Measurements from ENCODE around the gene UBR3. TPM values are rescaled to one million over a fixed set of nuclear protein-coding genes. Genes with fewer than 3 reads are reported as not detected.

Gene UBR3
- total and polyA plus RNA-seq, 10 donors: 7.2 to 119 (median 54.3) TPM

DNA sequence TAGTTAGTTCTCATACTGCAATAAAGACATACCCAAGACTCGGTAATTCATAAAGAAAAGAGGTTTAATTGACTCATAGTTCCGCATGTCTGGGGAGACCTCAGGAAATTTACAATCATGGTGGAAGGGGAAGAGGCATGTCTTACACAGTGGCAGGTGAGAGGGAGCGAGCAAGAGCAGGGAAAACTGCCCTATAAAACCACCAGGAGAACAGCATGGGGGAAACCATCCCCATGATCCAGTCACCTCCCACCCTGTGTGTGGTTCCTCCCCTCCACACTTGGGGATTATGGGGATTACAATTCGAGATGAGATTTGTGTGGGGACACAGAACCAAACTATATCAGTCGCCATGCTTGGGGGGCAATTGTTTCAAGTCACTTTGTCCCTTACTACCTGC, 29.7 kb upstream of the UBR3 start:
- Histone ChIP-seq H3K36me3 (peaks cover 0 to 19% (median 10%) of the 10 kb centered on the region in 6 donors), H3K4me1 (peaks cover 6 to 42% (median 29%) of the 10 kb centered on the region in 6 donors), H3K4me3 (no peak overlapping the region), H3K27ac (no peak overlapping the region), H3K9me3 (no peaks in the 10 kb centered on the region), H3K27me3 (replicated peaks in 1 of 7) (no peaks in the 10 kb centered on the region)
- DNase-seq: no peak
- WGBS, 5 donors: 86 to 98% (median 94%) methylated on average over 5 of the region's 5 CpGs
- no peak for TF ChIP-seq POLR2AphosphoS5 (IDR thresholded peaks at IDR 0.05)
- TF ChIP-seq POLR2A (IDR thresholded peaks at IDR 0.05): no peak
- TF ChIP-seq, protein P1, sequence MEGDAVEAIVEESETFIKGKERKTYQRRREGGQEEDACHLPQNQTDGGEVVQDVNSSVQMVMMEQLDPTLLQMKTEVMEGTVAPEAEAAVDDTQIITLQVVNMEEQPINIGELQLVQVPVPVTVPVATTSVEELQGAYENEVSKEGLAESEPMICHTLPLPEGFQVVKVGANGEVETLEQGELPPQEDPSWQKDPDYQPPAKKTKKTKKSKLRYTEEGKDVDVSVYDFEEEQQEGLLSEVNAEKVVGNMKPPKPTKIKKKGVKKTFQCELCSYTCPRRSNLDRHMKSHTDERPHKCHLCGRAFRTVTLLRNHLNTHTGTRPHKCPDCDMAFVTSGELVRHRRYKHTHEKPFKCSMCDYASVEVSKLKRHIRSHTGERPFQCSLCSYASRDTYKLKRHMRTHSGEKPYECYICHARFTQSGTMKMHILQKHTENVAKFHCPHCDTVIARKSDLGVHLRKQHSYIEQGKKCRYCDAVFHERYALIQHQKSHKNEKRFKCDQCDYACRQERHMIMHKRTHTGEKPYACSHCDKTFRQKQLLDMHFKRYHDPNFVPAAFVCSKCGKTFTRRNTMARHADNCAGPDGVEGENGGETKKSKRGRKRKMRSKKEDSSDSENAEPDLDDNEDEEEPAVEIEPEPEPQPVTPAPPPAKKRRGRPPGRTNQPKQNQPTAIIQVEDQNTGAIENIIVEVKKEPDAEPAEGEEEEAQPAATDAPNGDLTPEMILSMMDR (IDR thresholded peaks at IDR 0.05 in 8 of 11, conservative IDR thresholded peaks at IDR 0.05 in 3 of 11): no peak
- intact Hi-C loops (cut with DNase I; ENCODE audit: low total_unique reads): no loop called here

DNA sequence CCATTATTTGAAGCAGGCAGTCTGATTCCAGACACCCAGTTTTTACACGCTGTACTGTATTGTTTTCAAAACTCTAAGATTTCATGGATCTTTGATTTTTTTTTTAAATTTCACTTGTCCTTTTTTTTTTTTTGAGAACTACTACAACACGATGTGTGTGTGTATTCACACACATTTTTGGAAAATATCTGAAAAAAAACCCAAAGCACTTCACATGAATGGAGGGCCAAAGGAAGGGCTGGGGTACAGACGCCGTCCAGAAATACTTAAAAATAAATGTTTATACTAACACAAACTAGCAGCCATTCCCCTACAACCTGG, 28.9 kb upstream of the UBR3 start:
- H3K27ac ChIP-seq: peak overlapping the region; percentile 45 to 93 (median 90)
- H3K4me3 ChIP-seq: peak overlapping the region; percentile 62 to 90 (median 74)
- intact Hi-C loops (cut with DNase I; ENCODE audit: low total_unique reads): no loop called here
- H3K4me1 ChIP-seq: peaks cover 6 to 50% (median 34%) of the 10 kb centered on the region in 6 donors
- H3K9me3 ChIP-seq: no peaks in the 10 kb centered on the region
- 6 to 14% (median 10%) methylated on average over 4 of the region's 4 CpGs for WGBS, 5 donors
- TF ChIP-seq, protein P1 (IDR thresholded peaks at IDR 0.05 in 8 of 11, conservative IDR thresholded peaks at IDR 0.05 in 3 of 11): no peak
- TF ChIP-seq POLR2A (IDR thresholded peaks at IDR 0.05) (no peak), POLR2AphosphoS5 (IDR thresholded peaks at IDR 0.05) (no peak)
- peaks cover 0 to 27% (median 13%) of the 10 kb centered on the region in 6 donors for H3K36me3 ChIP-seq
- DNase-seq: no peak
- H3K27me3 ChIP-seq (replicated peaks in 1 of 7): no peaks in the 10 kb centered on the region

DNA sequence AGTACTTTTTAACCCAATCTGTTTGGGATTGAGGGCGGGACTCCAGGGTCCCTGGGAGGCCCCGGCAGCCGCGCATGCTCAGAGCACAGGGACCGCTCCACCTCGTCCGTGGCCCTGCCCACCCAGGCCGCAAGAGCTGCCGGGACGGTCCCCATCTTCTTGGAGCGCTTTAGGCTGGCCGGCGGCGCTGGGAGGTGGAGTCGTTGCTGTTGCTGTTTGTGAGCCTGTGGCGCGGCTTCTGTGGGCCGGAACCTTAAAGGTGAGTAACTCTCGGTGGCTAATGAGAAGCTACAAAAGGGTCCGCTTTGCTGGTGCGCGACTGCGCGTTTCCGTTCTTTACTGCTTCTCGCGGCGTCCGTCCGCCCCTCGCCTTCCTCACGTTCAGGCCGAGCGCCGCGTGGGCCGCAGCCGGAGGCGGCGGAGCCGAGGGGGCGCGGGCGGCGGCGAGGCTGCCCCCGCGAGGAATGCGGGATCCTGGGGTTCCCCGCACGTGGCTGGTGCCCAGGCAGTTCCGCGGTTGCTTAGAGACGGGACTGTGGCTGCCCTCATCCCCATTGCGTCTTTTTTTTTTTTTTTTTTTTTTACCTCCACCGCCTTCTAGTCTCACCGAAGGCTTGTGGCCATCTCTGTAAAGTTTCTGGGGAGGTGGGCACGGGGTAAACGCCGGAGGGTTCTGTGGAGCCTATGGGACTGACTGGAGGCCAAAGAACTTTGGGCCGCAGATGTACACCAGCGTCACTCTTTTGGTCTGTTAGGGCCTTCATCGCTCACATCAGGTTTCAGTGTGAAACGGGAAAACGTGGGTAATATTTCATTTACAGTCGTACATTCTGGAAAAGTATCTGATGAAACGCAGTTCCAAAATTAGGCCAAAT, 28.3 kb upstream of the UBR3 start, which contains the start of gene SSB:
SSB (plus strand) TSS at position 154 of the 875 bp plus-strand sequence. CDS start 2,090 bp downstream, outside the sequence.
- Histone ChIP-seq H3K9me3 (no peaks in the 10 kb centered on the region), H3K36me3 (peaks cover 0 to 33% (median 18%) of the 10 kb centered on the region in 6 donors), H3K27ac (peak within 1 kb of the TSS; percentile 45 to 93 (median 90)), H3K27me3 (replicated peaks in 1 of 7) (no peaks in the 10 kb centered on the region), H3K4me1 (peaks cover 6 to 56% (median 39%) of the 10 kb centered on the region in 6 donors), H3K4me3 (peak within 1 kb of the TSS; percentile 62 to 90 (median 74))
- peak; percentile 98 for DNase-seq
- TF ChIP-seq, protein P1 (IDR thresholded peaks at IDR 0.05 in 8 of 11, conservative IDR thresholded peaks at IDR 0.05 in 3 of 11): no peak
- peak; percentile 15 to 69 (median 34) for TF ChIP-seq POLR2A (IDR thresholded peaks at IDR 0.05)
- TF ChIP-seq POLR2AphosphoS5 (IDR thresholded peaks at IDR 0.05): peak; percentile 93 to 95 (median 94)
- WGBS, 5 donors: 0 to 1% (median 0%) methylated on average over 45 to 67 of the region's 67 CpGs
- intact Hi-C loops (cut with DNase I; ENCODE audit: low total_unique reads): no loop called here

DNA sequence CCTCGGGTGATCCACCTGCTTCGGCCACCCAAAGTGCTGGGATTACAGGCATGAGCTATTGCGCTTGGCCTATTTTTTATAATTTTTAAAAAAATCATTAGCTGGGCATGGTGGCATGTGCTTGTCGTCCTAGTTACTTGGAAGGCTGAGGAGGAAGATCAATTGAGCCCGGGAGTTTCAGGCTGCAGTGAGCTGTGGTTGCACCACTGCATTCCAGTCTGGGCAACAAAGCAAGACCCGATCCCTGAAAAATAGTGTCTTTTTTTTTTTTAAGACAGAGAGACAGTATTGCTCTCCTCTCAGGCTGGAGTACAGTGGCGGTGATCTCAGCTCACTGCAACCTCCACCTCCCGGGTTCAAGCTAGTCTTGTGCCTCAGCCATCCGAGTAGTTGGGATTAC, 23.8 kb upstream of the UBR3 start:
- TF ChIP-seq POLR2AphosphoS5 (IDR thresholded peaks at IDR 0.05) (no peak), POLR2A (IDR thresholded peaks at IDR 0.05) (no peak)
- TF ChIP-seq, protein P1 (IDR thresholded peaks at IDR 0.05 in 8 of 11, conservative IDR thresholded peaks at IDR 0.05 in 3 of 11): no peak
- Histone ChIP-seq H3K4me3 (no peak overlapping the region), H3K4me1 (peaks cover 6 to 50% (median 41%) of the 10 kb centered on the region in 6 donors), H3K27me3 (replicated peaks in 1 of 7) (no peaks in the 10 kb centered on the region), H3K9me3 (no peaks in the 10 kb centered on the region), H3K27ac (no peak overlapping the region), H3K36me3 (peaks cover 0 to 78% (median 48%) of the 10 kb centered on the region in 6 donors)
- WGBS, 5 donors: 90 to 98% (median 97%) methylated on average over 9 of the region's 9 CpGs
- no peak for DNase-seq
- intact Hi-C loops (cut with DNase I; ENCODE audit: low total_unique reads): no loop called here
